ENCODE results near the gene R3HCC1L.
"Not testable (repeated sequence)": the region's sequence is repeated elsewhere in the genome, so short reads cannot be mapped to it uniquely, and the experiment has no call there.

Gene R3HCC1L

DNA sequence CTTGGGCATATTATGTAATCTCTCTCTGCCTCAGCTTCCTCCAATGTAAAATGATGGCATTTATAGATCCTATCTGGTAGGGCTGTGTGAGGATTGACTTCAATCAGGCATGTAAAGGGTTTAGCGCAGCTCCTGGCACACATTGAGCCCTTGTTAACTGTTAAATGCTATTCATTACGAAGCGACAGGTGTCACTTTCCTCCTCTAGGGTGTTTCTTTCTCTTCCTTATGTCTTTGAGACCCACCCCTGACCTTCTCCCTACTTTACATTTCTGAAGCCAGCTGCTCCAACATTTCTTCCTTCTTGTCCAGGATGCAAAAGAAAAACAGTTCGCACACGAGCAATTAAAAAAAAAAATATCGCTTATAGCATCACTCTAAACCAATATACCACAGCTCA lies 5.7 kb upstream of the R3HCC1L start:
- H3K4me1 ChIP-seq (ENCODE audit: control insufficient read depth, insufficient read depth, low read length) = no peaks in the 10 kb centered on the region
- H3K27ac ChIP-seq (ENCODE audit: insufficient read depth, low read depth, low read length, poor library complexity, severe bottlenecking) = no peak overlapping the region
- no peak overlapping the region for H3K4me3 ChIP-seq (ENCODE audit: insufficient read depth, low read depth, low read length)
- no peaks in the 10 kb centered on the region for H3K36me3 ChIP-seq (ENCODE audit: control insufficient read depth, insufficient read depth, low read length)
- no peaks in the 10 kb centered on the region for H3K27me3 ChIP-seq (ENCODE audit: control insufficient read depth, insufficient read depth, low read length, poor library complexity, severe bottlenecking)
- no peaks in the 10 kb centered on the region for H3K9me3 ChIP-seq (ENCODE audit: control insufficient read depth, low read length)
- WGBS, 2 experiments = 83 to 87% methylated on average over 6 of the region's 6 CpGs

- H3K27ac ChIP-seq (ENCODE audit: insufficient read depth, low read depth, low read length, poor library complexity, severe bottlenecking) = no peak overlapping the region
Measured at GRCh38 chr10:98131619-98132018, 2.8 kb upstream of the R3HCC1L start.

DNA sequence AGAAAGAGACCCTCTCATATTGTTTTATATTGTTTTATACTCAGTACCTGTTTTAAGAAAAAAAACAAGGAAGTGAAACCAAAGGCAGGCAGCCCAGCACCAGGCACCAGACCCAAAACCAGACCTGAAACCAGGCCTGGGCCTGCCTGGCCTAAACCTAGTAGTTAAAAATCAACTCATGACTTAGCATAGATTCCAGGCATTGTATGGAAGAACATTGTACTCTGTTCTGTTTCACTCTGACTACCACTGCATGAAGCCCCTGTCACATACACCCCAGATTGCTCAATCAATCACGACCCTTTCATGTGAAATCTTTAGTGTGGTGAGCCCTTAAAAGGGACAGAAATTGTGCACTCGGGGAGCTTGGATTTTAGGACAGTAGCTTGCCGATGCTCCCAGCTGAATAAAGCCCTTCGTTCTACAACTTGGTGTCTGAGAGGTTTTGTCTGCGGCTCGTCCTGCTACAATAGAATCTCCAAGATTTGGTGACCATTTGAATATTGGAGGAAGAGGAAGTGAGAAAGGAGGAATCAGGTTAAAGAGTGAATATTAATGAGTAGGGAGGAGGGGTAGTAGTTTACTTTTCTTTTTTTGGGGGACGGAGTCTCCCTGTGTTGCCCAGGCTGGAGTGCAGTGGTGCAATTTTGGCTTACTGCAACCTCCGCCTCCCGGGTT lies 1.2 kb upstream of the R3HCC1L start:
- not testable (repeated sequence) for H3K4me1 ChIP-seq (ENCODE audit: control insufficient read depth, insufficient read depth, low read length); H3K36me3 ChIP-seq (ENCODE audit: control insufficient read depth, insufficient read depth, low read length); H3K27ac ChIP-seq (ENCODE audit: insufficient read depth, low read depth, low read length, poor library complexity, severe bottlenecking); H3K9me3 ChIP-seq (ENCODE audit: control insufficient read depth, low read length); H3K27me3 ChIP-seq (ENCODE audit: control insufficient read depth, insufficient read depth, low read length, poor library complexity, severe bottlenecking); H3K4me3 ChIP-seq (ENCODE audit: insufficient read depth, low read depth, low read length)
- 94% methylated on average over 9 of the region's 9 CpGs for WGBS, 2 experiments

More at GRCh38 chr10:98131619-98132018, 2.8 kb upstream of the R3HCC1L start:
- Histone ChIP-seq H3K27me3 (ENCODE audit: control insufficient read depth, insufficient read depth, low read length, poor library complexity, severe bottlenecking) (no peaks in the 10 kb centered on the region), H3K36me3 (ENCODE audit: control insufficient read depth, insufficient read depth, low read length) (no peaks in the 10 kb centered on the region), H3K4me3 (ENCODE audit: insufficient read depth, low read depth, low read length) (no peak overlapping the region), H3K9me3 (ENCODE audit: control insufficient read depth, low read length) (no peaks in the 10 kb centered on the region), H3K4me1 (ENCODE audit: control insufficient read depth, insufficient read depth, low read length) (peaks cover 2% of the 10 kb centered on the region)
- WGBS, 2 experiments = 69 to 74% methylated on average over 3 of the region's 3 CpGs

GRCh38 chr10:98134117-98134430 lies 383 bp upstream of the R3HCC1L start:
- no peak overlapping the region for H3K27ac ChIP-seq (ENCODE audit: insufficient read depth, low read depth, low read length, poor library complexity, severe bottlenecking)
- peak overlapping the region; percentile 87 for H3K4me3 ChIP-seq (ENCODE audit: insufficient read depth, low read depth, low read length)
- H3K36me3 ChIP-seq (ENCODE audit: control insufficient read depth, insufficient read depth, low read length) = no peaks in the 10 kb centered on the region
- H3K27me3 ChIP-seq (ENCODE audit: control insufficient read depth, insufficient read depth, low read length, poor library complexity, severe bottlenecking) = no peaks in the 10 kb centered on the region
- WGBS, 2 experiments = 94 to 95% methylated on average over 5 of the region's 5 CpGs
- H3K4me1 ChIP-seq (ENCODE audit: control insufficient read depth, insufficient read depth, low read length) = peaks cover 2% of the 10 kb centered on the region
- no peaks in the 10 kb centered on the region for H3K9me3 ChIP-seq (ENCODE audit: control insufficient read depth, low read length)

DNA sequence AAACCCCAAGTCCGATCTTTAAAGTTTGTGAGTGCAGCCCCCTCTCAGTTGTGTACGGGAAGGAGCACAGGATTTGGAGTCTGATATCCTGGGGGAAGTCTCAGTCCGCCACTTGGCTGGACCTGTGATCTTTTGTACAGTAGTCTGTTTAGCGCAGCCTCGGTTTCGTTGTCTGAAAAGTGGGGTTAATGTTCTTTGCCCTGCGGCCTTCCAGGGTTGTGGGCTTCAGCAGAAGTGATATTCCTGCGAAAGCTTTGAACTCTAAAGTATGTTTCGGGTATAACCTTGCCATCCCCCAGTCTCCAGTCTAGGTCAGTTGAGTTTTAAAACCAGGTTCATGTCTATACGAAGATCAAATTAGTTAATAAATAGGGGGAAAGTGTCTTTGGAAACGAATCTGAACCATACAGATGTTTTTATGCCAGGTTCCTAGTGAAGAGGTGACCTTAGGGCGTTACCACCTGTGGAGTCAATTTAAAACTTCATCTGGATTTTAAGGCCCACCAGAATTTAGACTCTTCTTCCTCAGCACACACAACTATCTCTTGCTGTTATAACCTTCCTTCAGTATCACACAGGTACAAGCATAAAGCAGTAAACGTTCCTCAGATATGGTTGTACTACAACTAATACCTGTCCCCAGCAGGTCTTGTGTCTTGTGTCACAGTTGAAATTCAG lies 904 bp downstream of the R3HCC1L start:
- Histone ChIP-seq H3K4me3 (ENCODE audit: insufficient read depth, low read depth, low read length) (peak overlapping the region; percentile 87), H3K4me1 (ENCODE audit: control insufficient read depth, insufficient read depth, low read length) (peaks cover 2% of the 10 kb centered on the region), H3K36me3 (ENCODE audit: control insufficient read depth, insufficient read depth, low read length) (no peaks in the 10 kb centered on the region), H3K9me3 (ENCODE audit: control insufficient read depth, low read length) (no peaks in the 10 kb centered on the region), H3K27me3 (ENCODE audit: control insufficient read depth, insufficient read depth, low read length, poor library complexity, severe bottlenecking) (no peaks in the 10 kb centered on the region), H3K27ac (ENCODE audit: insufficient read depth, low read depth, low read length, poor library complexity, severe bottlenecking) (peak overlapping the region; percentile 72)
- WGBS, 2 experiments = 26 to 29% methylated on average over 13 of the region's 13 CpGs

DNA sequence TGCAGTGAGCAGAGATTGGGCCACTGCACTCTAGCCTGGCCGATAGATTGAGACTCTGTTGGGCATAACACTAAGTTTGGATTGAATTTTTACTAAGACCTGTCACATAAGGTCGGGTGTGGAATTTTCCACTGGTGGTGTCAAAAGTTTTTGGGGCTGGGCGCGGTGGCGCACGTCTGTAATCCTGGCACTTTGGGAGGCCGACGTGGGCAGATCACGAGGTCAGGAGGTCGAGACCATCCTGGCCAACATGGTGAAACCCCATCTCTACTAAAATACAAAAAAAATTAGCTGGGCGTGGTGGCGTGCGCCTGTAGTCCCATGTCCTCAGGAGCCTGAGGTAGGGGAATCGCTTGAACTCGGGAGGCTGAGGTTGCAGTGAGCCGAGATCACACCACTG lies 2.3 kb downstream of the R3HCC1L start:
- not testable (repeated sequence) for H3K27ac ChIP-seq (ENCODE audit: insufficient read depth, low read depth, low read length, poor library complexity, severe bottlenecking); H3K9me3 ChIP-seq (ENCODE audit: control insufficient read depth, low read length); H3K4me1 ChIP-seq (ENCODE audit: control insufficient read depth, insufficient read depth, low read length); H3K4me3 ChIP-seq (ENCODE audit: insufficient read depth, low read depth, low read length); H3K27me3 ChIP-seq (ENCODE audit: control insufficient read depth, insufficient read depth, low read length, poor library complexity, severe bottlenecking); H3K36me3 ChIP-seq (ENCODE audit: control insufficient read depth, insufficient read depth, low read length)
- 94 to 96% methylated on average over 16 of the region's 16 CpGs for WGBS, 2 experiments

DNA sequence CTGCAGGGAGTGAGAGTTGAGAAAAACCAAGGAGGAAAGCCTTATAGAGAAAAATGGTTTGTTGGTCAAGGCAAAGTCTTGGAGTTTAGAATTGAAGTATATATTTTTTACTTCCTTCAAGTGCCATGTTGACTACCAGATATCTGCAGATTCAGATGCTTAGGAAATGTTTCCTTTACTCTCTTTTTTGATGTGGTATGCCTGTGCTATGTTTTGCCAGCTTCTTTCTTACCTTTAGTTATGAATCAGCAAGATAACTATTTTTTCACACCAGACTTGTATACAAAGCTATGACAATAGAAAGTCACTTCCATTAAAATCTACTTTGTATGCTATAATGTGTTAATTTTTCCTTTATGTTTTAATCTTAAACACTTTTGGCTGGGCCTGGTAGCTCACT lies 3.6 kb downstream of the R3HCC1L start:
- H3K36me3 ChIP-seq (ENCODE audit: control insufficient read depth, insufficient read depth, low read length) = no peaks in the 10 kb centered on the region
- H3K27me3 ChIP-seq (ENCODE audit: control insufficient read depth, insufficient read depth, low read length, poor library complexity, severe bottlenecking) = no peaks in the 10 kb centered on the region
- H3K4me1 ChIP-seq (ENCODE audit: control insufficient read depth, insufficient read depth, low read length) = peaks cover 2% of the 10 kb centered on the region
- no peak overlapping the region for H3K4me3 ChIP-seq (ENCODE audit: insufficient read depth, low read depth, low read length)
- H3K9me3 ChIP-seq (ENCODE audit: control insufficient read depth, low read length) = no peaks in the 10 kb centered on the region
- H3K27ac ChIP-seq (ENCODE audit: insufficient read depth, low read depth, low read length, poor library complexity, severe bottlenecking) = no peak overlapping the region

- no peaks in the 10 kb centered on the region for H3K27me3 ChIP-seq (ENCODE audit: control insufficient read depth, insufficient read depth, low read length, poor library complexity, severe bottlenecking)
- WGBS, 2 experiments = 88 to 95% methylated on average over 3 of the region's 3 CpGs
- no peak overlapping the region for H3K4me3 ChIP-seq (ENCODE audit: insufficient read depth, low read depth, low read length)
- no peaks in the 10 kb centered on the region for H3K36me3 ChIP-seq (ENCODE audit: control insufficient read depth, insufficient read depth, low read length)
- peaks cover 2% of the 10 kb centered on the region for H3K4me1 ChIP-seq (ENCODE audit: control insufficient read depth, insufficient read depth, low read length)
- H3K9me3 ChIP-seq (ENCODE audit: control insufficient read depth, low read length) = no peaks in the 10 kb centered on the region
- no peak overlapping the region for H3K27ac ChIP-seq (ENCODE audit: insufficient read depth, low read depth, low read length, poor library complexity, severe bottlenecking)
Measured at GRCh38 chr10:98139431-98139830, 5.0 kb downstream of the R3HCC1L start.

DNA sequence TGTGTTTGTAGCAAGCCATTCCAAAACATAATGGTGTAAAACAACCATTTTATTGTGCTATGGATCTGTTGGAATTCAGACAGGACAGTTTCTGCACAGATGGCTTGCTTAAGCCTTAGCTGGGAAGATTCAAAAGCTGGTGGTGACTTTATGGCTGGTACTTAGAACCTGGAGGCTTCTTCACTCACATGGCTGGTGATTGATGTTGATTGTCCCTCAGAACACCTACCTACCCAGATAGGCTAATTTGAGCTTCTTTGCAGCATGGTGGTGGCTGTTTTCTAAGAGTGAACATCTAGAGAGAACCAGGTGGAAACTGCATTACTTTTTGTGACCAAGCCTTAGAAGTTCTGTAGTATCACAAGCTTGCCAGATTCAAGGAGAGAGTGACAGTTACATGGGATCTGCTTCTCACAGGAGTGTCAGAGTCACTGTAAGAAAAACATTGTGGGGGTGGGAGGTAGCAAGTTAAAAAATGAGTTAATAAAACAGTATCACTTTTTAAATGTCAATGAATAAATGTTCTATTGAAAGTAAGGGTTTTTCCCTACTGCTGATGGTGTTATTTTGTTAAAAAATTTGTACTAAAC lies 7.1 kb downstream of the R3HCC1L start:
- Histone ChIP-seq H3K9me3 (ENCODE audit: control insufficient read depth, low read length) (no peaks in the 10 kb centered on the region), H3K36me3 (ENCODE audit: control insufficient read depth, insufficient read depth, low read length) (no peaks in the 10 kb centered on the region), H3K27ac (ENCODE audit: insufficient read depth, low read depth, low read length, poor library complexity, severe bottlenecking) (no peak overlapping the region), H3K4me1 (ENCODE audit: control insufficient read depth, insufficient read depth, low read length) (no peaks in the 10 kb centered on the region), H3K27me3 (ENCODE audit: control insufficient read depth, insufficient read depth, low read length, poor library complexity, severe bottlenecking) (no peaks in the 10 kb centered on the region), H3K4me3 (ENCODE audit: insufficient read depth, low read depth, low read length) (no peak overlapping the region)

DNA sequence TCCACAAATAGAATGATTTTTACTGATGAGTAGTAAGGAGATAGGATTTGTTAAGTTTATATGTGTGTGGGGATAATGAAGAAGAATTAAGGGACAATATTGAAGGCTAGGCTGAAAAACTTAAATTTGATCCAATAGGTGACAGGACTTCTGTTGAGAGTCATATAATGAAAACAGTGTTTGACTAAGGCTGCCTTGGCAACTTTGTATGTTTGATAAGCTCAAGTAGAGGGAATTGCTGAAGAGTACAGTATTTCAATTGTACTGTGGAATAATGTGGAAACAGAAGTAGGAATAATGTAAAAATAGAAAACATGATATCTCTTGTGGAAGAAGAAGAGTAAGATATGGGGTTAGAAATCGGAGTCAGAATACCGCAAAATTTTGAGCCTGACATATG lies 10.5 kb downstream of the R3HCC1L start:
- H3K4me3 ChIP-seq (ENCODE audit: insufficient read depth, low read depth, low read length) = no peak overlapping the region
- WGBS, 2 experiments = 95 to 97% methylated on average over 2 of the region's 2 CpGs
- no peaks in the 10 kb centered on the region for H3K27me3 ChIP-seq (ENCODE audit: control insufficient read depth, insufficient read depth, low read length, poor library complexity, severe bottlenecking)
- no peaks in the 10 kb centered on the region for H3K36me3 ChIP-seq (ENCODE audit: control insufficient read depth, insufficient read depth, low read length)
- H3K27ac ChIP-seq (ENCODE audit: insufficient read depth, low read depth, low read length, poor library complexity, severe bottlenecking) = no peak overlapping the region
- no peaks in the 10 kb centered on the region for H3K9me3 ChIP-seq (ENCODE audit: control insufficient read depth, low read length)
- no peaks in the 10 kb centered on the region for H3K4me1 ChIP-seq (ENCODE audit: control insufficient read depth, insufficient read depth, low read length)
